ENCODE results near the gene PGGHG. TPM values are rescaled to one million over a fixed set of nuclear protein-coding genes. Genes with fewer than 3 reads are reported as not detected.

PGGHG gene
- total RNA-seq: 164 and 167 TPM in 2 replicates

- Mint-ChIP-seq H3K36me3 (ENCODE audit: low read depth) (peaks cover 15% of the 10 kb centered on the region), H3K4me3 (peak within 1 kb of the TSS; percentile 95), H3K4me1 (ENCODE audit: low read depth) (peaks cover 35% of the 10 kb centered on the region), H3K27me3 (ENCODE audit: insufficient read depth) (peaks cover 6% of the 10 kb centered on the region), H3K27ac (peak within 1 kb of the TSS; percentile 98), H3K9me3 (no peaks in the 10 kb centered on the region)
- peak; percentile 68 for DNase-seq (ENCODE audit: low spot score)
- intact Hi-C loops (cut with micrococcal nuclease): loop anchor here (2.0 to 5.0 kb wide), 5 partner anchors 20 to 69 kb away; partner anchors contain the start of genes PSMD13 and SIRT3
These were observed at the start of gene PGGHG for GRCh38 chr11:288478-289397. TSS of gene PGGHG (plus strand) at chr11:289126. CDS start at chr11:289817, 691 bp downstream.

- DNase-seq (ENCODE audit: low spot score): no peak
- peaks cover 52% of the 10 kb centered on the region for H3K36me3 Mint-ChIP-seq (ENCODE audit: low read depth)
- peaks cover 2% of the 10 kb centered on the region for H3K27me3 Mint-ChIP-seq (ENCODE audit: insufficient read depth)
- no peaks in the 10 kb centered on the region for H3K9me3 Mint-ChIP-seq
- no peak overlapping the region for H3K27ac Mint-ChIP-seq
- intact Hi-C loops (cut with micrococcal nuclease): no loop called here
- H3K4me1 Mint-ChIP-seq (ENCODE audit: low read depth): peaks cover 66% of the 10 kb centered on the region
- H3K4me3 Mint-ChIP-seq: no peak overlapping the region
These were observed 48.6 kb upstream of the PGGHG start for GRCh38 chr11:240315-240714.

GRCh38 chr11:241634-242033, 47.3 kb upstream of the PGGHG start:
- Mint-ChIP-seq H3K27ac (peak overlapping the region; percentile 65), H3K36me3 (ENCODE audit: low read depth) (peaks cover 61% of the 10 kb centered on the region)
- intact Hi-C loops (cut with micrococcal nuclease): no loop called here

DNA sequence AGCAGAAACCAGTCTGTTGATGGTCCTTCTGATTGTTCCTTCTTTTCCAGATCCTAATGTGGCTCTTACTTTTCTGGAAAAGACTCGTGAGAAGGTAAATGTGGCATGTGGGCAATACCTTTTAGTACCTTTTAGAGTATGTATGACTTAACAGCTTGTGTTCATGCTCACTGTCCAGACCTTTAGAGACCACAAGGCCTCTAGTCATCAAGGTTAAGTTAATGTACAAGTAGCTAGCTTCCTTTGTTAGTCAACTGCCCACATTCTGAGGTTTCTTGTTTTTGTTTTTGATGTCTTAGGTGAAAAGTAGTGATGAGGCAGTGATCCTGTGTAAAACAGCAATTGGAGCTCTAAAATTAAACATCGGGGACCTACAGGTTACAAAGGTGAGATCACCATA, 44.5 kb upstream of the PGGHG start:
- no peak overlapping the region for H3K4me3 Mint-ChIP-seq
- H3K9me3 Mint-ChIP-seq: no peaks in the 10 kb centered on the region
- H3K27me3 Mint-ChIP-seq (ENCODE audit: insufficient read depth): no peaks in the 10 kb centered on the region
- peak overlapping the region; percentile 46 for H3K27ac Mint-ChIP-seq
- DNase-seq (ENCODE audit: low spot score): no peak
- H3K4me1 Mint-ChIP-seq (ENCODE audit: low read depth): peaks cover 56% of the 10 kb centered on the region
- intact Hi-C loops (cut with micrococcal nuclease): loop anchor here (1.0 kb wide), 1 partner anchor 8 kb away; the partner anchor contains the start of genes PSMD13 and SIRT3
- H3K36me3 Mint-ChIP-seq (ENCODE audit: low read depth): peaks cover 76% of the 10 kb centered on the region

More at GRCh38 chr11:241634-242033, 47.3 kb upstream of the PGGHG start:
- Mint-ChIP-seq H3K9me3 (no peaks in the 10 kb centered on the region), H3K4me1 (ENCODE audit: low read depth) (peaks cover 63% of the 10 kb centered on the region), H3K27me3 (ENCODE audit: insufficient read depth) (no peaks in the 10 kb centered on the region), H3K4me3 (peak overlapping the region; percentile 16)
- DNase-seq (ENCODE audit: low spot score): no peak

DNA sequence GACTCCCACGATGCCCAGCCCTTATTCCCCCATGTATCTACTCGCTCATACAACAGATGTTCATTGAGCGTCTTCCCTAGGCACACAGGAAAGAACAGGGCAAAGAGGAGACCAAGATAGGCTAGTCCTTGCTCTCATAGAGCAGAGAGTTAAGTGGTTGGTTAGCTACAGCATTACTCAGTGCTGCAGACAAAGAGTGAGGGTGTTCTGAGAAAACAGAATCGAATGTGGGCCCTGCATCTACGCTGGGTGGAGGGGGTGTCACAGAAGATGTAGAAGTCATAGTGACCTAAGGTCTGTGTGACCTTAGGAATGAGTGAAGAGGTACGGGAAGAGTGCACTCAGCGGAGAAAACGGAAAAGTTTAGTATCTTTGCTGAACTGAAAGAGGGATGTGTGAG, 39.9 kb upstream of the PGGHG start:
- Mint-ChIP-seq H3K27me3 (ENCODE audit: insufficient read depth) (no peaks in the 10 kb centered on the region), H3K27ac (peak overlapping the region; percentile 6), H3K36me3 (ENCODE audit: low read depth) (peaks cover 75% of the 10 kb centered on the region), H3K9me3 (no peaks in the 10 kb centered on the region), H3K4me1 (ENCODE audit: low read depth) (peaks cover 37% of the 10 kb centered on the region), H3K4me3 (no peak overlapping the region)
- DNase-seq (ENCODE audit: low spot score): no peak
- intact Hi-C loops (cut with micrococcal nuclease): no loop called here

DNA sequence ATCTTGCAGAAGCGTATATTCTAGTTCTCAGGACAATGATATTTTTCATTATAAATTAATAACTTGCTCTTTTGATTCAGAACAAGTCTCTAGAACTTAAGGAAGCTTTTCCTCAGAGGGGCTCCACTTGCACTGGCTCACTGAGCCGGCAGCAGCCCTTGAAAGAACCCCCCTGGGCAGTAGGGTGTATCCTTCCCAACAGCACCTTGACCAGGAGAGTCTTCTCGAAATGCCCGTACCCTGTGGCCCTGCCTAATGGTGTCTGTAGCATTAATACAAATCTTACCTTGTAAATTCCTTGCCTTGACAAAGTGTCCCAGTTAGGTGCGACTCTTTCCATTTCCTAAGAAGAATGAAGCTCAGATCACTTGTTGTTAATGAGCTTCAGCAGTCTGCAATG, 38.7 kb upstream of the PGGHG start:
- H3K4me1 Mint-ChIP-seq (ENCODE audit: low read depth): peaks cover 28% of the 10 kb centered on the region
- no peaks in the 10 kb centered on the region for H3K9me3 Mint-ChIP-seq
- no peak overlapping the region for H3K27ac Mint-ChIP-seq
- no peak overlapping the region for H3K4me3 Mint-ChIP-seq
- no peak for DNase-seq (ENCODE audit: low spot score)
- intact Hi-C loops (cut with micrococcal nuclease): loop anchor here (2.0 to 5.0 kb wide), 3 partner anchors 37 to 105 kb away; partner anchors contain the start of gene PGGHG
- no peaks in the 10 kb centered on the region for H3K27me3 Mint-ChIP-seq (ENCODE audit: insufficient read depth)
- H3K36me3 Mint-ChIP-seq (ENCODE audit: low read depth): peaks cover 69% of the 10 kb centered on the region

- Mint-ChIP-seq H3K4me3 (no peak overlapping the region), H3K9me3 (no peaks in the 10 kb centered on the region), H3K27me3 (ENCODE audit: insufficient read depth) (no peaks in the 10 kb centered on the region), H3K36me3 (ENCODE audit: low read depth) (peaks cover 64% of the 10 kb centered on the region), H3K4me1 (ENCODE audit: low read depth) (peaks cover 26% of the 10 kb centered on the region), H3K27ac (peak overlapping the region; percentile 1)
- peak; percentile 65 for DNase-seq (ENCODE audit: low spot score)
- intact Hi-C loops (cut with micrococcal nuclease): loop anchor here (2.0 to 5.0 kb wide), 3 partner anchors 36 to 104 kb away; partner anchors contain the start of gene PGGHG
These were observed 38.1 kb upstream of the PGGHG start for GRCh38 chr11:250740-251299.

DNA sequence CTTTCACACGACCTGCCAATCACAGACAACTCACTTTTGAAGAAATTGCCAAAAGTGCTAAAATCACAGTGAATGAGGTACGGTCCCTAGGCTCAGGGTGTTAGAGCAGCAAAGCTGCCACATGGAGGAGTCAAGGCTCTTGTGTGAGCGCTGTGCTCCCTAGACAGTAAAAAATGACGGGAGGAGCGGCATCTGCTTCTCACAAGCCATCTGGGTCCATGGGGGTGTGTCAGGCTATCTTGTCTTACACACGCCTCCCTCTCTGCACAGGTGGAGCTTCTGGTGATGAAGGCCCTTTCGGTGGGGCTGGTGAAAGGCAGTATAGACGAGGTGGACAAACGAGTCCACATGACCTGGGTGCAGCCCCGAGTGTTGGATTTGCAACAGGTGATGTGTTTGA, 37.4 kb upstream of the PGGHG start:
- Mint-ChIP-seq H3K27me3 (ENCODE audit: insufficient read depth) (no peaks in the 10 kb centered on the region), H3K36me3 (ENCODE audit: low read depth) (peaks cover 61% of the 10 kb centered on the region), H3K4me1 (ENCODE audit: low read depth) (peaks cover 26% of the 10 kb centered on the region), H3K9me3 (no peaks in the 10 kb centered on the region), H3K27ac (peak overlapping the region; percentile 80), H3K4me3 (no peak overlapping the region)
- intact Hi-C loops (cut with micrococcal nuclease): loop anchor here (2.0 to 5.0 kb wide), 3 partner anchors 36 to 103 kb away; partner anchors contain the start of gene PGGHG
- DNase-seq (ENCODE audit: low spot score): no peak

DNA sequence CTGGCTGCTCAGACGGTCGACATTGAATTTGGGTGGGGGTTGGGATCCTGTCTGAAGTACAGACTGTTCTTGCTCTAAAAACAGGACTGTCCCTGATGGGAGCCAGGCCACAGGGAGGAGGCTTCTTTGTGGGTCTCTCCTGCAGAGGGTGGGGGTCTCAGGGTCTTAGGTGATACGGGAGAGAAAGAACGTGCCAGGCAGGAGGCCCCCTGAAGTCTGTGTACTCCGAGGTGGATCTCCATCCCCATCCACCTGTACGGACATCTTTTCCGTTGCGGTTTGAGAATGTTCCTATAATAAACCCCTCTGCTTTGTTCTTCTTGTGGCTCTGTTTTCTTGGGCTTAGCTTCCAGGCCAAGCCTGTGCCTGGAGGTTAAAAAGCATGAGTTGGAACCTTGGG, 36.3 kb upstream of the PGGHG start:
- H3K27ac Mint-ChIP-seq: no peak overlapping the region
- H3K9me3 Mint-ChIP-seq: no peaks in the 10 kb centered on the region
- peaks cover 26% of the 10 kb centered on the region for H3K4me1 Mint-ChIP-seq (ENCODE audit: low read depth)
- no peak overlapping the region for H3K4me3 Mint-ChIP-seq
- intact Hi-C loops (cut with micrococcal nuclease): loop anchor here (5.0 kb wide), 1 partner anchor 35 kb away; the partner anchor contains the start of gene PGGHG
- peaks cover 51% of the 10 kb centered on the region for H3K36me3 Mint-ChIP-seq (ENCODE audit: low read depth)
- no peak for DNase-seq (ENCODE audit: low spot score)
- no peaks in the 10 kb centered on the region for H3K27me3 Mint-ChIP-seq (ENCODE audit: insufficient read depth)

DNA sequence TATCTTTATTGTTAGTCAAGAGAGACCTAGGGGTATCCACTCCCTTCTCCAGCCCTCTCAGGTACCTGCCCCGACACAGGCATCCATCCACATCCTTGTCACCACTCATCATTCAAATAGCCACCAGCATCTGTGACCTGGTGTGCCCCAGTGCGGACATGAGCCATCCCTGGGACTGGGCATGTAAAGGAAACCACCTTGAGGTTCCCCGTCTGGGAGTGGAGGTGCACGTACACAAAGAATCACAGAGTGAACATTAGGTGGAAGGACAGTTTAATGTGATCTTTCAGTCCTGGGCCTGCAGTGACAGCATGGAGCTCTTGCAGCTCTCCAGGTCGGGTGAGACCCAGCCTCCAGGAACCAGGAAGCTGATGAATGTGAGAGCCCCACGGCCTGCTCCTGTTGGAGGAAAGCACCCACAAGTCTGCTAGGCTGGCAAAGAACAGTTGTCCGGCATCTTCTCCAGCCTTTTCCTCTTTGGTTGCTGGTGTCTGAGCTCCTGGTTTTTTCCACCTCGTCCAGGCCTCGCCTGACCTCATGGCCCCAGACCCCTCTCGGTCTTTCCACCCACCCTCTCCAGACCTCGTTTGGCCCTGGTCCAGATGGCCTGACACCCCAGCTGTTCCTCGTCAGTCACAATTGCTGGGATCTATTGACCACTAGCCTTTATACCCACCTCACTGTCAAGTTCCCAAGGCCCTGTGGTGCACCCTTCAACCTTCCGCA, 35.6 kb upstream of the PGGHG start:
- H3K4me1 Mint-ChIP-seq (ENCODE audit: low read depth): peaks cover 26% of the 10 kb centered on the region
- DNase-seq (ENCODE audit: low spot score): no peak
- H3K27me3 Mint-ChIP-seq (ENCODE audit: insufficient read depth): peaks cover 5% of the 10 kb centered on the region
- intact Hi-C loops (cut with micrococcal nuclease): loop anchor here (5.0 kb wide), 1 partner anchor 34 kb away; the partner anchor contains the start of gene PGGHG
- H3K4me3 Mint-ChIP-seq: no peak overlapping the region
- H3K27ac Mint-ChIP-seq: no peak overlapping the region
- H3K9me3 Mint-ChIP-seq: no peaks in the 10 kb centered on the region
- peaks cover 46% of the 10 kb centered on the region for H3K36me3 Mint-ChIP-seq (ENCODE audit: low read depth)

DNA sequence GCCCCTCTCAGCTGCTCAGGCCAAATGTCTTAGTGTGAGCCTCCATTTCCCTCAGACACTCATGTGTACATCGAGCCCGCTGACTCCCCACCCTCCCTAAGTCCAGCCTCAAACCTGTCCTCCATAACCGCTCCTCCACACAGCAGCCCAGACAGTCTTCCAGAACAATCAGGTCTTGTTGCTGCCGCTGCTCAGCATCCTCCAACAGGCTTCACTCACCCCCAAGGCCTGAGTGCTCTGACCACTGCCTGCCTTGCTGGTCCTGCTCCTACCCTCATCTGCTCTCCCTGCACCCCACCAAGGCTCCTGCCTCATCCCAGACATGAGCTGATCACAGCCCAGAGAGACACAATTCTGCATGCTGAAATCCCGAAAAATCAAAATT, 35.0 kb upstream of the PGGHG start:
- no peak for DNase-seq (ENCODE audit: low spot score)
- Mint-ChIP-seq H3K27ac (peak overlapping the region; percentile 34), H3K27me3 (ENCODE audit: insufficient read depth) (peaks cover 8% of the 10 kb centered on the region), H3K4me3 (no peak overlapping the region), H3K4me1 (ENCODE audit: low read depth) (peaks cover 21% of the 10 kb centered on the region), H3K9me3 (no peaks in the 10 kb centered on the region), H3K36me3 (ENCODE audit: low read depth) (peaks cover 40% of the 10 kb centered on the region)
- intact Hi-C loops (cut with micrococcal nuclease): loop anchor here (5.0 kb wide), 1 partner anchor 33 kb away; the partner anchor contains the start of gene PGGHG

- Mint-ChIP-seq H3K27ac (no peak overlapping the region), H3K36me3 (ENCODE audit: low read depth) (peaks cover 34% of the 10 kb centered on the region), H3K4me3 (no peak overlapping the region), H3K4me1 (ENCODE audit: low read depth) (peaks cover 15% of the 10 kb centered on the region), H3K27me3 (ENCODE audit: insufficient read depth) (peaks cover 8% of the 10 kb centered on the region), H3K9me3 (no peaks in the 10 kb centered on the region)
- intact Hi-C loops (cut with micrococcal nuclease): no loop called here
- DNase-seq (ENCODE audit: low spot score): no peak
These were observed 33.8 kb upstream of the PGGHG start for GRCh38 chr11:255176-255575.
